Spleen (tissue), 7 donors: ENCODE data around the gene FAM120AOS.

Experiments used
- CTCF ChIP-seq, 11 experiments: fragments of 200-600 bp in 7 of 11; fragments of 450-650 bp in 4 of 11; sonication (generic) in 4 of 11; IDR thresholded peaks in 8 of 11; conservative IDR thresholded peaks in 3 of 11; 1 replicate in 7 of 11; 2 replicates in 4 of 11; pipeline versions ENCODE4 v1.4.0 to v1.8.0; 2016 to 2021; ENCODE audit warnings: antibody characterized with exemption in 11 of 11, inconsistent platforms in 4 of 11, mild to moderate bottlenecking in 1 of 11
- POLR2A ChIP-seq, 3 donors: fragments of 450-650 bp; IDR thresholded peaks; one replicate each; pipeline ENCODE4 v1.5.1; 2017; ENCODE audit warnings: antibody characterized with exemption in 3 of 3, mild to moderate bottlenecking in 1 of 3
- donor health status: DM: no; HTN: no; CAD: no; lungs with moderate emphysema.
- donor health status: DM: no; HTN: no; CAD: no.
- donor health status: DM: no; HTN: no; CAD: no.

GRCh38 chr9:93437996-93438395 lies 15.4 kb downstream of the FAM120AOS start:
- TF ChIP-seq CTCF (IDR thresholded peaks at IDR 0.05 in 8 of 11, conservative IDR thresholded peaks at IDR 0.05 in 3 of 11) = no peak
- no peak for TF ChIP-seq POLR2A (IDR thresholded peaks at IDR 0.05)
